HCT116 (cell line): ENCODE results near the gene FER. TPM values are rescaled to one million over a fixed set of nuclear protein-coding genes. Genes with fewer than 3 reads are reported as not detected.

ENCODE experiments used
- ATAC-seq: fragments of 200-7000 bp; cut with Tn5 transposase; 2 replicates; pipeline ENCODE4 v1.9.1; 2020; ENCODE audit warnings: mild to moderate bottlenecking, moderate library complexity
- BruUV-seq: library from RNA; stranded (reverse); fragments of 400-500 nt; replicated peaks from 2 replicates; lab custom pipeline; 2021; lab: Mats Ljungman, UMichigan
- CTCF ChIA-PET: fragments of 300-600 bp; sonication (Branson Sonifier 250); formaldehyde crosslinking; loops from one replicate; lab custom pipeline; 2021; ENCODE audit warnings: antibody characterized with exemption; lab: Charles Lee
- POLR2A ChIA-PET: fragments of 300-600, 350-600 bp; sonication (Branson Sonifier 250); formaldehyde crosslinking; loops from one replicate; lab custom pipeline; 2021; ENCODE audit warnings: antibody characterized with exemption; lab: Charles Lee
- RAD21 ChIA-PET, 2 experiments: fragments of 300-600 bp; sonication (Branson Sonifier 250); formaldehyde crosslinking; loops; one replicate each; lab custom pipeline; 2023; ENCODE audit warnings: low total read pairs in 2 of 2; ENCODE audit not compliant: uncharacterized antibody in 2 of 2, unreplicated experiment in 2 of 2, low non-redundant PET in 1 of 2; lab: Charles Lee
- DNase-seq: peaks from one replicate; pipeline ENCODE4 v3.0.0-alpha.2; 2010; ENCODE audit warnings: low read depth, low spot score
- H2AFZ ChIP-seq: fragments of 200-600 bp; shearing (Covaris generic), sonication (generic); 2 replicates; pipeline ENCODE4 v1.6.1; 2017; ENCODE audit warnings: low read depth, mixed run types, mixed read lengths, antibody characterized with exemption, low read length; ENCODE audit not compliant: poor library complexity, severe bottlenecking
- H3K27ac ChIP-seq: 2 replicates; pipeline ENCODE4 v1.5.1; 2012; ENCODE audit warnings: low read depth, low read length
- H3K27me3 ChIP-seq: fragments of 200-600 bp; sonication (generic); 2 replicates; pipeline ENCODE4 v1.6.1; 2016; ENCODE audit warnings: mixed run types, low read length, mixed read lengths; ENCODE audit not compliant: insufficient read depth
- H3K36me3 ChIP-seq, 2 experiments: fragments of 200-500 bp in 1 of 2; fragments of 200-600 bp in 1 of 2; sonication (Bioruptor generic) in 1 of 2; sonication (generic) in 1 of 2; 2 replicates each; pipeline versions ENCODE4 v1.5.1 to v1.6.1; 2014 to 2016; ENCODE audit warnings: low read length in 2 of 2, inconsistent platforms in 1 of 2, mixed read lengths in 1 of 2, mixed run types in 1 of 2; ENCODE audit not compliant: insufficient read depth in 2 of 2, control insufficient read depth in 1 of 2
- H3K4me1 ChIP-seq, 2 experiments: fragments of 200-600 bp in 1 of 2; sonication (generic) in 1 of 2; 2 replicates each; pipeline versions ENCODE4 v1.5.1 to v1.6.1; 2012 to 2017; ENCODE audit warnings: low read length in 2 of 2, inconsistent platforms in 1 of 2, mild to moderate bottlenecking in 1 of 2, mixed read lengths in 1 of 2, mixed run types in 1 of 2, moderate library complexity in 1 of 2; ENCODE audit not compliant: insufficient read depth in 2 of 2, control insufficient read depth in 1 of 2
- H3K4me2 ChIP-seq: fragments of 200-600 bp; sonication (generic); 2 replicates; pipeline ENCODE4 v1.6.1; 2017; ENCODE audit warnings: mixed run types, low read length, mixed read lengths
- H3K4me3 ChIP-seq, 2 experiments: fragments of 200-600 bp in 1 of 2; sonication (generic) in 1 of 2; replicated peaks in 1 of 2; 2 replicates each; pipeline ENCODE4 v1.5.1; 2011 to 2016; ENCODE audit warnings: low read length in 2 of 2, control low read depth in 1 of 2, low read depth in 1 of 2, mild to moderate bottlenecking in 1 of 2, mixed read lengths in 1 of 2, mixed run types in 1 of 2
- H3K79me2 ChIP-seq: fragments of 200-600 bp; sonication (generic); 2 replicates; pipeline ENCODE4 v1.6.1; 2017; ENCODE audit warnings: mild to moderate bottlenecking, mixed run types, low read length, moderate library complexity, mixed read lengths; ENCODE audit not compliant: insufficient read depth
- H3K9ac ChIP-seq: fragments of 200-600 bp; sonication (generic); 2 replicates; pipeline ENCODE4 v1.6.1; 2016; ENCODE audit warnings: low read length, mixed read lengths
- H3K9me2 ChIP-seq: fragments of 200-600 bp; sonication (generic), shearing (Covaris generic); 2 replicates; pipeline ENCODE4 v1.6.1; 2017; ENCODE audit warnings: mixed run types, mild to moderate bottlenecking, moderate library complexity; ENCODE audit not compliant: insufficient read depth
- H3K9me3 ChIP-seq, 2 experiments: fragments of 200-500 bp in 1 of 2; fragments of 200-600 bp in 1 of 2; sonication (Bioruptor generic) in 1 of 2; sonication (generic) in 1 of 2; 2 replicates each; pipeline ENCODE4 v1.6.1; 2014 to 2017; ENCODE audit warnings: low read length in 2 of 2, mixed read lengths in 2 of 2, inconsistent platforms in 1 of 2, low read depth in 1 of 2, mild to moderate bottlenecking in 1 of 2, mixed run types in 1 of 2, moderate library complexity in 1 of 2; ENCODE audit not compliant: control insufficient read depth in 1 of 2, insufficient read depth in 1 of 2
- H4K20me1 ChIP-seq: fragments of 200-600 bp; sonication (generic), shearing (Covaris generic); 2 replicates; pipeline ENCODE4 v1.6.1; 2017; ENCODE audit warnings: mixed run types, mild to moderate bottlenecking, moderate library complexity; ENCODE audit not compliant: insufficient read depth
- CBX3 ChIP-seq: IDR thresholded peaks from 2 replicates; pipeline ENCODE4 v1.6.1; 2012; ENCODE audit warnings: low read depth
- EGR1 ChIP-seq: IDR thresholded peaks from 2 replicates; pipeline ENCODE4 v1.6.1; 2012; ENCODE audit warnings: low read depth
- ELF1 ChIP-seq: IDR thresholded peaks from 2 replicates; pipeline ENCODE4 v1.6.1; 2012; ENCODE audit warnings: low read depth, borderline replicate concordance
- EZH2 ChIP-seq: fragments of 200-600 bp; sonication (generic); IDR thresholded peaks from 2 replicates; pipeline ENCODE4 v1.6.1; 2017; ENCODE audit warnings: antibody characterized with exemption, mixed run types
- EZH2phosphoT487 ChIP-seq: fragments of 200-600 bp; IDR thresholded peaks from 2 replicates; pipeline ENCODE4 v1.6.1; 2018; ENCODE audit warnings: antibody characterized with exemption, borderline replicate concordance
- FOSL1 ChIP-seq: IDR thresholded peaks from 2 replicates; pipeline ENCODE4 v1.6.1; 2012; ENCODE audit warnings: low read depth
- JUND ChIP-seq: IDR thresholded peaks from 2 replicates; pipeline ENCODE4 v1.6.1; 2012
- MAX ChIP-seq: IDR thresholded peaks from 2 replicates; pipeline ENCODE4 v1.6.1; 2012
- POLR2A ChIP-seq: IDR thresholded peaks from 2 replicates; pipeline ENCODE4 v1.7.0; 2011; ENCODE audit warnings: borderline replicate concordance; ENCODE audit not compliant: insufficient read depth, insufficient read length; ENCODE audit errors: extremely low read depth
- RAD21 ChIP-seq: IDR thresholded peaks from 2 replicates; pipeline ENCODE4 v1.6.1; 2012; ENCODE audit warnings: low read depth, mild to moderate bottlenecking
- REST ChIP-seq: IDR thresholded peaks from 2 replicates; pipeline ENCODE4 v1.6.1; 2012; ENCODE audit warnings: low read depth
- SRF ChIP-seq: IDR thresholded peaks from 2 replicates; pipeline ENCODE4 v1.6.1; 2012; ENCODE audit warnings: low read depth
- TCF7L2 ChIP-seq: IDR thresholded peaks from 2 replicates; pipeline ENCODE4 v1.7.0; 2011; ENCODE audit warnings: borderline replicate concordance, inconsistent platforms; ENCODE audit not compliant: insufficient read depth, insufficient read length; ENCODE audit errors: extremely low read depth
- YY1 ChIP-seq: IDR thresholded peaks from 2 replicates; pipeline ENCODE4 v1.6.1; 2011; ENCODE audit warnings: low read length, low read depth, moderate library complexity, mild to moderate bottlenecking; ENCODE audit not compliant: insufficient replicate concordance; ENCODE audit errors: extremely low read depth
- ZFX ChIP-seq: fragments of 450-650 bp; IDR thresholded peaks from 2 replicates; pipeline ENCODE4 v1.6.1; 2017
- ZNF274 ChIP-seq: fragments of 200-500 bp; sonication (Bioruptor generic); IDR thresholded peaks from 2 replicates; pipeline ENCODE4 v1.6.1; 2014; ENCODE audit warnings: mild to moderate bottlenecking, low read depth, low read length, inconsistent platforms
- intact Hi-C: fragments of 100-400 bp; cut with micrococcal nuclease; formaldehyde crosslinking; loops from 2 replicates; pipeline ENCODE4 v1.10.0; 2022
- total RNA-seq: library from RNA; stranded (reverse); gene quantifications from one replicate; pipeline ENCODE4 v1.2.1, GENCODE V29; 2021; ENCODE audit not compliant: unreplicated experiment

FER gene
- total RNA-seq, 1 experiment from 2014 or later: 32.0 TPM

- Histone ChIP-seq H3K27ac (no peak overlapping the region), H3K9me3 (no peaks in the 10 kb centered on the region), H3K4me2 (no peak overlapping the region), H3K27me3 (no peaks in the 10 kb centered on the region), H3K79me2 (no peaks in the 10 kb centered on the region), H3K4me1 (no peaks in the 10 kb centered on the region), H3K9ac (no peak overlapping the region), H2AFZ (no peak overlapping the region), H3K4me3 (no peak overlapping the region), H3K9me2 (no peaks in the 10 kb centered on the region), H3K36me3 (no peaks in the 10 kb centered on the region), H4K20me1 (0 out of 2 replicates have a peak, but pooled peaks cover 4% of the 10 kb centered on the region)
- ATAC-seq (no peak), DNase-seq (no peak)
- intact Hi-C loops: no loop called here
- POLR2A ChIA-PET: no interaction called here
- TF ChIP-seq JUND (no peak), CBX3 (no peak), TCF7L2 (no peak), EZH2phosphoT487 (no peak), ZNF274 (no peak), EGR1 (no peak), YY1 (no peak), EZH2 (no peak), ZFX (no peak), ELF1 (no peak), POLR2A (no peak), REST (no peak), FOSL1 (no peak), MAX (no peak), RAD21 (no peak), SRF (no peak)
- BruUV-seq: no TSS peak
- RAD21 ChIA-PET: no interaction called here
- CTCF ChIA-PET: no interaction called here
Observed at GRCh38 chr5:109060378-109061025, 312.8 kb downstream of the FER start.
